B cell (primary cell): ENCODE data around the gene BUD13. TPM values are rescaled to one million over a fixed set of nuclear protein-coding genes. Genes with fewer than 3 reads are reported as not detected.

ENCODE experiments used
- ATAC-seq: fragments of 200-7000 bp; cut with Tn5 transposase; one replicate; pipeline ENCODE4 v1.10.0; 2021; ENCODE audit warnings: low read depth, mild to moderate bottlenecking, moderate number of reproducible peaks, moderate library complexity
- CTCF ChIA-PET: fragments of 350-600 bp; sonication (Branson Sonifier 250); formaldehyde crosslinking; loops from one replicate; lab custom pipeline; 2021; ENCODE audit warnings: antibody characterized with exemption, inconsistent platforms; lab: Charles Lee
- POLR2A ChIA-PET: fragments of 350-600 bp; sonication (Branson Sonifier 250); formaldehyde crosslinking; loops from one replicate; lab custom pipeline; 2021; ENCODE audit warnings: antibody characterized with exemption; lab: Charles Lee
- DNase-seq: peaks from one replicate; pipeline ENCODE4 v3.0.0; 2013
- H2AFZ ChIP-seq: 2 replicates; pipeline ENCODE4 v1.6.1; 2012; ENCODE audit warnings: mild to moderate bottlenecking, low read depth, low read length; ENCODE audit not compliant: insufficient read depth, poor library complexity, severe bottlenecking
- H3K27ac ChIP-seq, 2 donors: 1 replicate in 1 of 2; 2 replicates in 1 of 2; pipeline ENCODE4 v1.5.1; 2012 to 2013; ENCODE audit warnings: low read length in 2 of 2, mild to moderate bottlenecking in 2 of 2, moderate library complexity in 1 of 2
- H3K27me3 ChIP-seq, 4 experiments: fragments of 200-600 bp in 1 of 4; sonication (generic) in 1 of 4; replicated peaks in 1 of 4; 1 replicate in 2 of 4; 2 replicates in 2 of 4; pipeline versions ENCODE4 v1.6.1 to v1.7.0; 2013 to 2016; ENCODE audit warnings: low read length in 3 of 4, mild to moderate bottlenecking in 2 of 4, mixed read lengths in 1 of 4, moderate library complexity in 1 of 4; ENCODE audit not compliant: insufficient read depth in 4 of 4, control insufficient read depth in 3 of 4; ENCODE audit errors: control extremely low read depth in 1 of 4
- H3K36me3 ChIP-seq, 2 experiments: replicated peaks in 1 of 2; 1 replicate in 1 of 2; 2 replicates in 1 of 2; pipeline versions ENCODE4 v1.6.1 to v1.7.1; 2013; ENCODE audit warnings: low read length in 1 of 2; ENCODE audit not compliant: insufficient read depth in 2 of 2, control insufficient read depth in 1 of 2; ENCODE audit errors: control extremely low read depth in 1 of 2, extremely low read depth in 1 of 2
- H3K4me1 ChIP-seq, 2 donors: fragments of 200-600 bp in 1 of 2; sonication (generic) in 1 of 2; 1 replicate in 1 of 2; 2 replicates in 1 of 2; pipeline versions ENCODE4 v1.5.1 to v1.6.1; 2013 to 2017; ENCODE audit warnings: low read length in 2 of 2; ENCODE audit not compliant: control insufficient read depth in 2 of 2, insufficient read depth in 2 of 2
- H3K4me2 ChIP-seq: replicated peaks from 2 replicates; pipeline ENCODE3; 2012; ENCODE audit warnings: mild to moderate bottlenecking, low read depth, low read length; ENCODE audit not compliant: poor library complexity, severe bottlenecking
- H3K4me3 ChIP-seq, 5 experiments: fragments of 200-600 bp in 1 of 5; sonication (generic) in 1 of 5; 1 replicate in 3 of 5; 2 replicates in 2 of 5; pipeline versions ENCODE4 v1.5.1 to v1.7.0; 2011 to 2016; ENCODE audit warnings: low read length in 4 of 5, mild to moderate bottlenecking in 4 of 5, low read depth in 2 of 5, control low read depth in 1 of 5, moderate library complexity in 1 of 5; ENCODE audit not compliant: insufficient read depth in 1 of 5; ENCODE audit errors: control extremely low read depth in 1 of 5, extremely low read depth in 1 of 5
- H3K79me2 ChIP-seq: fragments of 200-600 bp; sonication (generic); one replicate; pipeline ENCODE4 v1.6.0; 2016; ENCODE audit warnings: low read length; ENCODE audit not compliant: control insufficient read depth, insufficient read depth
- H3K9ac ChIP-seq: fragments of 200-600 bp; sonication (generic); 2 replicates; pipeline ENCODE4 v1.6.1; 2017; ENCODE audit warnings: mild to moderate bottlenecking, low read length, moderate library complexity
- H3K9me3 ChIP-seq, 3 donors: one replicate each; pipeline versions ENCODE4 v1.6.1 to v1.7.1; 2013; ENCODE audit warnings: low read length in 2 of 3; ENCODE audit not compliant: control insufficient read depth in 2 of 3, insufficient read depth in 1 of 3; ENCODE audit errors: control extremely low read depth in 1 of 3
- H4K20me1 ChIP-seq: 2 replicates; pipeline ENCODE4 v1.6.0; 2012; ENCODE audit warnings: mild to moderate bottlenecking, low read length; ENCODE audit not compliant: insufficient read depth, control insufficient read depth, poor library complexity, severe bottlenecking
- H3K27ac Mint-ChIP-seq: one replicate; pipeline ENCODE4 v1.8.0; 2021; ENCODE audit warnings: mixed read lengths
- H3K27me3 Mint-ChIP-seq: one replicate; pipeline ENCODE4 v1.8.0; 2021; ENCODE audit warnings: mixed read lengths
- H3K4me1 Mint-ChIP-seq: one replicate; pipeline ENCODE4 v1.8.0; 2021; ENCODE audit warnings: mixed read lengths
- H3K4me3 Mint-ChIP-seq: one replicate; pipeline ENCODE4 v1.8.0; 2021; ENCODE audit warnings: mixed read lengths
- H3K9me3 Mint-ChIP-seq: one replicate; pipeline ENCODE4 v1.8.0; 2022; ENCODE audit warnings: mixed read lengths; ENCODE audit not compliant: insufficient read depth
- CTCF ChIP-seq: fragments of 200-600 bp; IDR thresholded peaks from one replicate; pipeline ENCODE4 v1.8.0; 2022; ENCODE audit warnings: antibody characterized with exemption, mild to moderate bottlenecking
- EZH2 ChIP-seq: IDR thresholded peaks from 2 replicates; pipeline ENCODE4 v1.6.1; 2012; ENCODE audit warnings: borderline replicate concordance, low read depth, mild to moderate bottlenecking, moderate library complexity, low read length; ENCODE audit not compliant: insufficient read depth, poor library complexity, severe bottlenecking
- WGBS: methylation state at CpG from one replicate; pipeline ENCODE4 v1.1.5; 2013; ENCODE audit warnings: missing lambda C conversion rate; ENCODE audit not compliant: insufficient coverage; 5-methylcytosine and 5-hydroxymethylcytosine counted together
- intact Hi-C: fragments of 100-400 bp; cut with micrococcal nuclease; formaldehyde crosslinking; loops from one replicate; pipeline ENCODE4 v1.10.0; 2022
- polyA plus RNA-seq: library from polyadenylated mRNA; depleted of rRNA; stranded (reverse); fragments of >200 nt; gene quantifications from 2 replicates; pipeline ENCODE4 v1.2.3, GENCODE V29; 2012
- total RNA-seq, 2 donors: library from RNA; stranded (reverse); fragments of 120-200 nt in 1 of 2; gene quantifications; 1 replicate in 1 of 2; 2 replicates in 1 of 2; pipeline versions ENCODE4 v1.2.3 to v1.2.4, GENCODE V29; 2013 to 2022

BUD13 gene
- total and polyA plus RNA-seq, 2 donors (not counting 1 experiment from before 2014, with no cell fraction given): 14.1 to 24.2 TPM

- no peak overlapping the region for H3K9ac ChIP-seq
- ChIA-PET POLR2A (no interaction called here), CTCF (interaction anchor here (0.7 to 1.4 kb wide), 2 partner anchors 10 to 23 kb away, joined by 5 to 6 read pairs; partner anchors contain the start of gene APOA4)
- no peak overlapping the region for H2AFZ ChIP-seq
- H3K27me3 Mint-ChIP-seq: peaks cover 39% of the 10 kb centered on the region
- peaks cover 0 to 8% (median 0%) of the 10 kb centered on the region in 4 experiments for H3K27me3 ChIP-seq
- intact Hi-C loops: no loop called here
- H3K4me3 Mint-ChIP-seq: no peak overlapping the region
- DNase-seq (no peak), ATAC-seq (no peak)
- no peaks in the 10 kb centered on the region for H3K79me2 ChIP-seq
- H3K27ac ChIP-seq: no peak overlapping the region
- H4K20me1 ChIP-seq: no peaks in the 10 kb centered on the region
- no peaks in the 10 kb centered on the region for H3K4me1 Mint-ChIP-seq
- H3K27ac Mint-ChIP-seq: no peak overlapping the region
- no peak overlapping the region for H3K4me2 ChIP-seq
- no peaks in the 10 kb centered on the region for H3K9me3 Mint-ChIP-seq
- no peaks in the 10 kb centered on the region for H3K9me3 ChIP-seq
- no CpG with 5 or more reads among the region's 2 CpGs for WGBS
- TF ChIP-seq CTCF (no peak), EZH2 (no peak)
- no peaks in the 10 kb centered on the region for H3K36me3 ChIP-seq
- H3K4me1 ChIP-seq: no peaks in the 10 kb centered on the region
- no peak overlapping the region for H3K4me3 ChIP-seq
Observed at GRCh38 chr11:116800610-116801009, 27.8 kb upstream of the BUD13 start.

DNA sequence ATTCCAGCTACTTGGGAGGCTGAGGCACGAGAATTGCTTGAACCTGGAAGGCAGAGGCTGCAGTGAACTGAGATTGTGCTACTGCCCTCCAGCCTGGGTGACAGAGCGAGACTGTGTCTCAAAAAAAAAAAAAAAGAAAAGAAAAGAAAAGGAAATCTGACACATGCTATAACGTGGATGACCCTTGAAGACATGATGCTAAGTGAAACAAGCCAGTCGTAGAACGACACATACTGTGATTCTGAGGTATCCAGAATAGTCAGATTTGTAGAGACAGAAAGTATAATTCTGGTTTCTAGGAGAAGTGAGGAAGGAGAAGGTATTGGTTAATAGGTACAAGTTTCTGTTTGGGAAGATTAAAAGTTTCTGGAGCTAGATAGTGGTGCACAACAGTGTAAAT is 25.6 kb upstream of the BUD13 start:
- Histone ChIP-seq H2AFZ (no peak overlapping the region), H3K9ac (no peak overlapping the region), H3K27ac (no peak overlapping the region), H3K4me3 (no peak overlapping the region), H3K9me3 (no peaks in the 10 kb centered on the region), H3K79me2 (no peaks in the 10 kb centered on the region), H4K20me1 (no peaks in the 10 kb centered on the region), H3K4me1 (no peaks in the 10 kb centered on the region), H3K27me3 (peaks cover 0 to 8% (median 0%) of the 10 kb centered on the region in 4 experiments), H3K36me3 (no peaks in the 10 kb centered on the region), H3K4me2 (no peak overlapping the region)
- 70% methylated on average over 5 of the region's 5 CpGs for WGBS
- Mint-ChIP-seq H3K27me3 (peaks cover 33% of the 10 kb centered on the region), H3K4me3 (no peak overlapping the region), H3K4me1 (no peaks in the 10 kb centered on the region), H3K9me3 (no peaks in the 10 kb centered on the region), H3K27ac (no peak overlapping the region)
- POLR2A ChIA-PET: no interaction called here
- intact Hi-C loops: loop anchor here (10.0 kb wide), 1 partner anchor 76 kb away; no protein-coding TSS in a partner anchor
- CTCF ChIA-PET: no interaction called here
- no peak for ATAC-seq
- TF ChIP-seq EZH2 (no peak), CTCF (no peak)
- no peak for DNase-seq
